ENCODE results near the gene TLCD4. TPM values are rescaled to one million over a fixed set of nuclear protein-coding genes. Genes with fewer than 3 reads are reported as not detected.

The TLCD4 gene
- total and polyA plus RNA-seq, 2 of the 8 experiments (the other 6 are each of a cell fraction or from before 2014, with no cell fraction given): 0.79 to 4.2 TPM

DNA sequence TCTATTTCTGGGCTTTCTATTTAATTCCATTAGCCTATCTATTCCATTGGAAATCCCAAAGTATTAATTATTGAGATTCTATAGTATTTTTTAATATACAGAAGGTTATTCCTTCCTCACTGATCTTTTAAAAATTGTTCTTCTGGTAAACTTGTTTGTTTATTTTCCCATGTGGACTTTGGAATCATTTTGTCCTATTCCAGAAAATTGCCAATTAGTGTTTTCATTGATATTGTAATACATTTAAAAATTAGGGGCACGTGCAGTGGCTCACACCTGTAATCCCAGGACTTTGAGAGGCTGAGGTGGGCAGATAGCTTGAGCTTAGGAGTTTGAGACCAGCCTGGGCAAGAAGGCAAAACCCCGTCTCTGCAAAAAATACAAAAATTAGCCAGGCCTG is 8.4 kb upstream of the TLCD4 start:
- H3K27me3 ChIP-seq (replicated peaks in 1 of 4; ENCODE audit: control insufficient read depth in 3 of 4, extremely low read depth in 1 of 4, insufficient read depth in 3 of 4, low read length in 3 of 4): no peaks in the 10 kb centered on the region
- no peak overlapping the region for H2BK5ac ChIP-seq (ENCODE audit: low read depth, low read length)
- H3K23me2 ChIP-seq (ENCODE audit: low read depth, low read length): no peaks in the 10 kb centered on the region
- no peak overlapping the region for H3K4me3 ChIP-seq (ENCODE audit: extremely low read depth in 1 of 4, insufficient read depth in 2 of 4, low read depth in 3 of 4, low read length in 4 of 4)
- 82% methylated on average over 2 of the region's 2 CpGs; no CpG with 5 or more reads in 1 of the 2 experiments for WGBS, 2 experiments (ENCODE audit: extremely low coverage in 1 of 2, insufficient coverage in 1 of 2, insufficient read length in 1 of 2, insufficient replicate concordance in 2 of 2, low coverage in 1 of 2, low lambda C conversion rate in 2 of 2, missing lambda C conversion rate in 1 of 2)
- no peak overlapping the region for H2AK5ac ChIP-seq (ENCODE audit: low read depth, low read length)
- no peak overlapping the region for H3K56ac ChIP-seq (replicated peaks; ENCODE audit: insufficient read length, low read depth, low read length)
- H3K23ac ChIP-seq (ENCODE audit: insufficient read length): no peak overlapping the region
- H3K79me2 ChIP-seq (ENCODE audit: control insufficient read depth in 1 of 2, insufficient read depth in 2 of 2, low read length in 2 of 2): no peaks in the 10 kb centered on the region
- no peak overlapping the region for H2BK12ac ChIP-seq (ENCODE audit: low read depth, low read length)
- H2BK120ac ChIP-seq (replicated peaks; ENCODE audit: low read depth, low read length): no peak overlapping the region
- no peaks in the 10 kb centered on the region for H3K36me3 ChIP-seq (ENCODE audit: control insufficient read depth in 2 of 4, insufficient read depth in 4 of 4, low read length in 3 of 4)
- H3K9me3 ChIP-seq (ENCODE audit: insufficient read depth in 2 of 2, low read depth in 1 of 2, low read length in 1 of 2): no peaks in the 10 kb centered on the region
- no peak overlapping the region for H3K4me2 ChIP-seq (ENCODE audit: insufficient read depth in 1 of 2, low read depth in 2 of 2, low read length in 2 of 2)
- H3K4ac ChIP-seq (replicated peaks; ENCODE audit: insufficient read length, low read depth, low read length): no peak overlapping the region
- ChIA-PET CTCF (ENCODE audit: partially characterized antibody) (interaction anchor here (1.7 to 2.3 kb wide), 2 partner anchors 9 to 24 kb away, joined by 3 to 6 read pairs; partner anchors contain the start of gene TLCD4), POLR2A (ENCODE audit: partially characterized antibody) (no interaction called here)
- H2AFZ ChIP-seq (ENCODE audit: low read length): no peak overlapping the region
- no peak for DNase-seq (ENCODE audit: low read depth in 1 of 2, low spot score in 2 of 2)
- TF ChIP-seq CBX5 (IDR thresholded peaks at IDR 0.05; ENCODE audit: low read depth, low read length): no peak
- no peak for TF ChIP-seq RXRA (IDR thresholded peaks at IDR 0.05; ENCODE audit: insufficient read depth, low read depth, low read length)
- no peak overlapping the region for H4K5ac ChIP-seq (ENCODE audit: insufficient read length, low read depth, low read length)
- H3K18ac ChIP-seq (ENCODE audit: extremely low read depth, low read length): no peak overlapping the region
- H3K27ac ChIP-seq (ENCODE audit: low read depth, low read length): no peak overlapping the region
- H4K91ac ChIP-seq (replicated peaks; ENCODE audit: insufficient read length, low read length): no peak overlapping the region
- no peak overlapping the region for H4K8ac ChIP-seq (ENCODE audit: extremely low read depth, insufficient read depth, low read length)
- no peaks in the 10 kb centered on the region for H3K4me1 ChIP-seq (replicated peaks in 1 of 4; ENCODE audit: control insufficient read depth in 3 of 4, insufficient read depth in 4 of 4, low read length in 3 of 4)
- no peak overlapping the region for H3K14ac ChIP-seq (ENCODE audit: insufficient read length)
- no peak for FAIRE-seq
- no peaks in the 10 kb centered on the region for H4K20me1 ChIP-seq (replicated peaks in 1 of 2; ENCODE audit: control insufficient read depth in 1 of 2, insufficient read depth in 2 of 2, low read length in 2 of 2)
- no peaks in the 10 kb centered on the region for H3K79me1 ChIP-seq (ENCODE audit: low read depth, low read length)
- H2BK15ac ChIP-seq (ENCODE audit: low read length): no peak overlapping the region
- H2BK20ac ChIP-seq (ENCODE audit: low read length): no peak overlapping the region
- no peak overlapping the region for H3K9ac ChIP-seq (replicated peaks in 1 of 4; ENCODE audit: extremely low read depth in 1 of 4, low read depth in 3 of 4, low read length in 3 of 4)

All from H1 (cell line).